Measurements from ENCODE around the gene C1orf94.
"Not testable (repeated sequence)": the region's sequence is repeated elsewhere in the genome, so short reads cannot be mapped to it uniquely, and the experiment has no call there.

C1orf94 gene

DNA sequence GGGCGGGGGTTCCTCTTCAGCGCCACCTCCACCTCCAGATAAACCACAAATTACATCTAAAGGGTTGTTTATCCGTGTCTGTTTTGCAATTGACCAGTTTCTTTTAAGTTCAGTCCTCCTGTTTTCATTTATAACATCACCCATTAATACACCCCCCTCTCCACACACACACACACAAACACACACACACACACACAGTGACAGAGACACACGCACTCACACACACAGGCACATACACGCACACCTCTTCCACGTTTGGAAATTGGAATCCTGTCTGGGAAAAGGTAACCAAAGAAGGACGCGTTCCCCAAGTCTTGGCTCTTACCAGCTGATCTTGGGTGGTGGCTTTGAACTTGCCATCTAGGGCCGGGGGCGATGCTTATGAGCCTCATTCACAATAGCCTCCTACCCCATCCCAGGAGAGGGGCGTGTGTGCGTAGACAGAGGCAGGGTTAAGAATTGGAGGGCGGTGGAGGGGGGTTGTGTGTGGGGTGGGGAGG lies 11.2 kb upstream of the C1orf94 start:
- no peak for FAIRE-seq

DNA sequence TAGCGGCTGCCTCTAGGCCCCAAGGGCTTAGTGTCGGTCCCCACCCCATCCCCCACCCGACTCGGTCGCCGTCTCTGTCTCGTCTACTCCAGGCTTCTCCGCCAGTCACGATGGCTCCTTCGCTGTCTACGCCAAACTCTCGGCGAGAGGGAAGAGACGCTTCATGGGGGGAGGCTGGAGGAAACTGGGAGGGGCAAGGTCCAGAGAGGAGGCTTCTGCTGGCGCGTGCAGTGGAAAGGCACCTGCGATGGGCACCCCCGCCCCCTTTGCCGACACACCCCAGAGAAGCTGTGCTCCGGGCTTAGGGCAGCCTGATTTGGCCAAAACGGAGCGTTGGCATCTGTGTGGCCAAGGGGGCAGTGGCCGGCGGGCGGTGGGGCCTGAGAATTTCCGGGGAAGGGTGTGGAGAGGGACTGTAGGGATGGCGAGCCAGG lies 10.5 kb upstream of the C1orf94 start:
- FAIRE-seq: no peak

DNA sequence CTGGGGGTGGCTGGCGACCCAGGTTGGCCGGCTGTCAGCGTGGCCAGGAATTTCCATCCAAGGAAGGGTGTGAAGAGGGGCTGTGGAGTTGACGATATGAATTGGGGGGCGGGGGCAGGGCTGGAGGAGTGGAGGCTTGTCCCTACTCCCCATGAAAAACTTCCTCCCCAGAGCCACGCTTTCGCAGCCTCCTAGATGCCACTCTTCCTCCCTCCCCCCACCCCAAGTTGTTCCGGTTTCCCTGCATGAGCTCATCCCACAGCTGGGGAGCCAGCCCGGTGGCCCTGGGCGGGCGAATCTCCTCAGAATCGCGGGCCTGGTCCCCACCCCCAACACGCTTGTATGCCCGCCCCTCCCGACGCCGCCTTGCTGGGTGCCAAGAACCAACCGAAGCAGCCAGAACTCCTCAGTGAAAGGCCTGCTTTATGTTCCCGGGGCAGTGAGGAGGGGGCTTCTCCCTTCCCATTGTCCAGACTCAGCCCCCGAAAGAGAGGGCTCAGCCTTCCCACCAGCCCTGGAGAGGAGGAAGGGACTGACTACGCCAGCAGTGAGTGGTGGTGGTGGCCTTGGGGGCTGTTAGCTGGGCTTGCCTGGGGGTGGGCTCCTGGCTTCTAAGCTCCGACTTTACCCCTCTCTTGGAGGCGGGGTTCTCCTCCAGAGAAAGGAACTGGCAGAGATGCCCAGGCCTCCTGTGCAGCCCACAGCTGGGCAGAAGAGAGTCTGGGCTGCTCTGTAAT lies 9.9 kb upstream of the C1orf94 start:
- FAIRE-seq: no peak

DNA sequence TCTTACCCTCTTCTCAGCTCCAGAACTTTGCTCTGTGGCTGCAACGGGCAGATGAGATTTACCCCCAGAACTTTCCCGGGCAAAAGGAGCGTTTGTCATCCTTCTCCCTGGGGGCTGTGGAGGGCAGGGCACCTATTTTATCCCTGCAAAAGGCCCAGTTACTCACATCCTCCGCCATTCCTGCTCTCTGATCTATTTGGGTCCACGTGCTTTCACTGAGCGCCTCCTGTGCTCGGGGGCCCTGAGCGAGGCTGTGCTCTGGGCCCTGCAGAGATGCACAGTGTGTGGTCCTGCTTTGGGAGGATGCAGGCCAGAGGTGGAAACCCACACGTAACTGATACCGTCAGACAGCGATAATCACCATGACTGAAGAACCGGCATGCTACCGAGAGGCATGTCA lies 9.3 kb upstream of the C1orf94 start:
- no peak for FAIRE-seq

DNA sequence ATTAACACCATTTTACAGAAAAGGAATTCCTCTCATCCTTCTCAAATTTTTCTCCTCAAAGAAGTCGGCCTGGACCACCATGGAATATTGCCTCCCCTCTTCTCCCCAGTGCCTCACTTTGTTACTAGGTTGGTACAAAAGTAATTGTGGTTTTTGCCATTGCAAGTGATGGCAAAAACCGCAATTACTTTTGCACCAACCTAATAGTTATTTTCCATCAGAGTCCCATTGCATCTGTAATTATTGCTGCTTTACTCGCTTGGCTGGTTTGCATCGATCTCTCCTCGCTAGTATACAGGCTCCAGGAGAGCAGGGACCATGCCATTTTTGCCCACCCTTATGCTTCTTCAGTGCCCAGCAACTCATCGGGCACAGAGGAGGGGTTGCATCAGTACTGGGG lies 963 bp upstream of the C1orf94 start:
- FAIRE-seq: no peak

DNA sequence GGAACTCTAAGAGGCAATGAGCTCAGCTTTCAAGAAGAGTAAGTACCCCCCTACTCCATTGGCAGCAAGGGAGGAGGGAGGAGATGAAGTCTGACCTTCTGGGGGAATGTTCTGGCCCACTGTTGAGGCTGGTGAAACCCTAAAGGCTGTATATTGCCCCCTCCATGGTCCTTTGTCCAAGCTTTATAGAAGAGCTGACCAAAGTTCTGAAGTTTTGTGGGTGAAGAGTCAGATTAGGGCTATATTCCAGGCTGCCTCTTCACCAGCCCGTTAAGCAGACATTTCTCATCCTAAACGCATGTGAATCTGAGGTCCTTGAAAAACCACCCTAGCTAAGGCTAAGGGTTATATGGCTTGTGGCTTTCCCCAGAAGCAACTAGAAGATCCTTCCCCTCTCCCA lies 1.4 kb downstream of the C1orf94 start:
- no peak for FAIRE-seq

DNA sequence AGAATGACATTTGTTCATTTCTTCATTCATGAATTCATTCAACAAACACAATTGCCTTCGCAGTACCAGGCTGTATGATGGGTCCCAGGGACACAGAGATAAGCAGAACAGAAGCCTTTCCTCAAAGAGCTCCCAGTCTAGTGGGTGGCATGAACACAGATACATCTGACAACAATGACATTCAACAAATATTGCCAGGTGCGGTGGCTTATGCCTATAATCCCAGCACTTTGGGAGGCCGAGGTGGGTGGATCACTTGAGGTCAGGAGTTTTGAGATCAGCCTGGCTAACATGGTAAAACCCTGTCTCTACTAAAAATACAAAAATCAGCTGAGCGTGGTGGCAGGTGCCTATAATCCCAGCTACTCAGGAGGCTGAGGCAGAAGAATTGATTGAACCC lies 6.7 kb downstream of the C1orf94 start:
- not testable (repeated sequence) for FAIRE-seq

DNA sequence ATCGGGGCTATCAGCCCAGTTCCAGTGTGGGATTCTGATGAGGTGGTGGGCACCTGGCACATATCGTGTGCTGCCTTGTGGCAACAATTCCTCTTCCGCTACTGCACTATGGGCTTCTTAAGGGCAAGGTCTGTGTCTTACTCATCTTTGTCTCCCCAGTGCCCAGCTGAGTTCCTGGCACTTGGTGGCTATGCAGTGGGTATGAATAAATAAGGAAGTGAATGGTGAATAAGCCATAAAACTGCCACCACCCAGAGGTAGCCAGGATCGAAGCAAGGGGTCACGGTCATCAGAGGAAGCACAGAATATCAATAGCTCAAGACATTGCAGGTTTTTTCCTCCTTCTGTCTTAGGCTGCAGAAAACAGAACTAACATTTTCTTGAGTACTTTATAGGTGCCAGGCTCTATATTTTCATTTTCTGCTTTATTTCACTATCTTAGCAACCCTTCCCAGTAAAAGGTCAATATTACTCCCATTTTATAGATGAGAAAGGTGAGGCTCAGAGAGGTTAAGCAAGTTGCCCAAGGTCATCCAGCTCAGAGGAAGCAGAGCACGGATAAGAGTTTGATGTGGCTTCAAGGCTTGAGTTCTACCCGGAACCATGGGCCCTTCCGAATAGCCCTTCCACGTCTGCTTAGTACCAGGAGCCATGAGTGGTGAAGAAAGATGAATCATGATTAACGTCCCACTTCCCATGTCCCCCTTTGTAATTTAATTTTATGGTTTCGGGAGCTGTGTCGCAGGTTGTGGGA lies 10.2 kb downstream of the C1orf94 start:
- FAIRE-seq: no peak

DNA sequence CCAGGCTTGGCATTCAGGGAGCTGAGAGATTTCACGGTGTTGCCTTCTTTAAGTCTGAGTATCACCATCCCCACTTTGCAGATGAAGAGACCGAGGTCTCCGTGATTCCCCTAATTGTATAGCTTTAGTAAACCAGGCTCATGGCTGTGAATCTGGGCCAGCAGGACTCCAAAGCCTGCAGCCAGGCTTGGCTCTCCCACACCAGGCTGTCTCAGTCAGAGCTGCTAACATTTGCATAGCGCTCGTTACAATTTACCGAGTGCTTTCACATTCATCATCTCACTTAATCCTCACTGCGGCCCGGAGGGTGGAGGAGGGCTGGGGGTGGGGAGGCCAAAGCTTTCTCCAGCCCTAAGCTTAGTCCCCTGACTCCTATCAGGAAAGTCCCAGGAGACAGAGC lies 11.7 kb downstream of the C1orf94 start:
- no peak for FAIRE-seq

DNA sequence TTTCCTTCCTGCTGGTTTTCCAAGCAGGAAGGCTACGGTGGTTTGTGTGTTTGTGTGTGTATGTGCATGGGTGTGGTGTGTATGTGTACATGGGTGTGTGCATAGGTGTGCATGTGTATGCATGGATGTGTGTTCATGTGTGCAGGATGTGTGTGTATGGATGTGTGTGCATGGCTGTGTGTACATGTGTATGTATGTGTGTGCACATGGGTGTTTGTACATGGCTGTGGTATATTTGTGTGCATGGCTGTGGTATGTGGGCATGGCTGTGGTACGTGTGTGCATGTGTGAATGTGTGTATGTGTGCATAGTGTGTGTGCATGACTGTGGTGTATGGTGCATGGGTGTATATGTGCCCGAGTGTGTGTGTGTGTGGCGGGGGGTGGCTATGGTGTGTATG lies 12.3 kb downstream of the C1orf94 start:
- no peak for FAIRE-seq

DNA sequence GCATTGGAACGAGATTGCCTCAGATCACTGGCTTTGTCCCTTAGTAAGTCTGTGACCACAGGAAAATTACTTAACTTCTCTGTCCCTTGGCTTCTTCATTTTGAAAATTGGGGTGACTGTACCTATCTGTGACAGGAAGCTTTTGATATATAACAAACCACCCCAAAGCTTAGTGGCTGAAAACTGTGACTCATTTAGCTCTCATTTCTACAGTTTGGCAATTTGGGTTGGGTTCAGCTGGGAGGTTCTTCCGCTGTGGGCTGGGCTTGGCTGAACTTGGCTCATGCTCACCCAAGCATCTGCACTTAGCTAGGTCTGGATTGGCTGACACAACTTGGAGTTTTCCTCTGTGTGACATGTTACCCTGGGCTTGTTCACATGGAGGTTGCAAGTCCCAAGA lies 14.0 kb downstream of the C1orf94 start:
- no peak for FAIRE-seq

DNA sequence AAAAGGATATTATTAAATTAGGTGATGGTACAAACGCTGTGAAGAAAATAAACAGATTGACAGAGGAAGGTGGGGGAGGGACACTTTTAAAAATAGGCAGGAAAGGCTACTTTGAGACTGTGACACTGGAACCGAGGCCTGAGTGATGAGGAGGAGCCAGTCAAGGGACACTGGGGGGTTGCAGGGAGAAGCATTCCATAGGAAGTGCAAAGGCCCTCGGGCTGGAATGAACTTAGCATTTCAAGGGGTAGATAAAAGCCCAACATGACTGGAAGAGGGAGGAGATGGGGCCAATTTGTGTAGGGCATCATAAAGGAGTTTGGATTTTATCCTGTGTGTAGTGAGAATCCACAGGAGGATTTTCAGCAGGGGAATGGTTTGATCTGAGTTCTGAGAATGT lies 15.9 kb downstream of the C1orf94 start:
- no peak for FAIRE-seq

DNA sequence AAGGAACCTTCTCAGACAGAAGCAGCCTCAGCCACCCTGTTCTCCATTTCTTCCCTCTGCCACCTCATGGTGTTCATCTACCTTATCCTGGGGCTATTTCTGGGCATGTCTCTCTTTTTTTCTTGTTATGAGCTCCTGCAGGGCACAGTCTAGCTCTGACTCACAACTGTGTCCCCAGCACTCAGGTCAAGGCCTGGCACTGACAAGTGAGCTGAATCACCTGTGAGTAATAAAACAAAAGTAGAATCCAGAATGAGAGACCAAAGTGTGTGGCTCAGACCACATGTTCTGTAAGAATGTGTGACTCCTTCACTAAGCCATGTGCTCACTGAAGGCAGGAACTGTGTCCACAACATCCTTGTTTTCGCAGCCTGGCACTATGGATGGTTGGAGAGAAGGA lies 23.2 kb downstream of the C1orf94 start:
- no peak for FAIRE-seq

DNA sequence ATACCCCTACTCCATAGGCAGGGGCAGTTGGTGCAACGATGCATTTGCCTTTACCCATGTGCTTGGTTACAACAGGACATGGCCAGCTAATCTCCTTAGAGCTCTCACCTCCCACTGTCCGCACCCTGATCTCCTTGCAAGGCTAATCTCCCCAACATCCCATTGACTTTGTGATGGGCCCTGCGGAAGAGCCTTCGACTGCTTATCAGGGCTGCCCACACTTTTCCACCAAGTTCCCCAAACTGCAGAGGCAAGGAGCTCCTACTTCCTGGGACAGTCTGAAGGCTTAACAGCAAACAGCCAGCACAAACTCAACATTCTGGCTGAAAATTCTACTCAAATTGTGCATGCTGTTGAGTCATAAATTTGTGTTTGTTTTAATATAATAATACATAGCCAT lies 36.0 kb downstream of the C1orf94 start:
- FAIRE-seq: no peak

DNA sequence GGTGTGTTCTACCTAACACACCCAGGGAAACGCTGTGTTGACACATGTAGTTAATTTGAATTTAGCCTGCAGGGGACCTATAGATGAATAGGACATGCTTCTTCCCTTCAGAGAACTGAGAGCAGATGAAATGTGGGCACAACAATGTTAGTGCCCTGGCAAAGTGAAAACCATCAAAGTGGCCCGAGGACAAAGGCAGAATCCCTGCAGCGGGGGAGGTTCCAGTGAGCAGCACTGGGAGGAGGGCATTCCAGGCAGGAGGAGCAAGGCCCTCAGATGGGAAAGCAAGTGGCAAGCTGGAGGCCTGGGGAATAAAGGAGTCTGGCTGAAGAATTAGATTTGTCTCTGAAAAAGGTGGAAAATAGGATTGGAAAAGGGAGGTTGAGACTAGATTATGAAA lies 37.2 kb downstream of the C1orf94 start:
- no peak for FAIRE-seq

DNA sequence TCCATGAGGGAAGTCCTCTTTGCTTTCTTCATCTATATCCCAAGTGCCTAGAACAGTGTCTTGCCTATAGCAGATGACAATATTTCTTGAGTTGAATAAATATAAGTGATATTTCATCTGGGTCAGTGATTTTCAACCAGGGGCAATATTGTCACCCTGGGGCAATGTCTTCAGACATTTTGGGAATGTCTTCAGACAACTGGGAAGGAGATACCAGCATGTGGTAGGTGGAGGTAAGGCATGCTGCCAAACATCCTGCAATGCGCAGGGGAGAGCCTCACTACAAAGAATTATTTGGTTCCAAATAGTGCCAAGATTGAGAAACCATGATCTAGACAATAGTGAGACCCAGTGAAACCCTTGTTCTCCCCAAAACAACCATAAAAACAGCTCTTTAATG lies 54.7 kb downstream of the C1orf94 start:
- FAIRE-seq: no peak

DNA sequence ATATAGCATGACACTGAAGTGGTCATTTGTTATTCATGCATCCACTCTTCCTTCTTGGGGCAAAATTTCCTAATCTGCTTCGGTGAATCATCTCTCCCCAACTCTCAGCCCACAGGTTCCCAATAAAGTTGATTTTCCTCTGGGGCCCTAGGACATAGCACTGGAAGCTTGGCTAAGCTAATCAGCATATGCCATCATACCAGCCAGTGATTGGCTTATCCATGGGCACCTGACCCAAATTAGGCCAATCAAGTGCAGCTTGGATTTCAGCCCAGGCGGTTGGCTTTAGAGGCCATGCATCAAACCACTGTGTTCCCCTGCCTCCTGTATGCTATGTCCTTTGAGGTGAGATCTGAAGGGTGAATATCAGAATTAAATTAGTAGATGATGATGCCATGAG lies 58.9 kb downstream of the C1orf94 start:
- no peak for FAIRE-seq

DNA sequence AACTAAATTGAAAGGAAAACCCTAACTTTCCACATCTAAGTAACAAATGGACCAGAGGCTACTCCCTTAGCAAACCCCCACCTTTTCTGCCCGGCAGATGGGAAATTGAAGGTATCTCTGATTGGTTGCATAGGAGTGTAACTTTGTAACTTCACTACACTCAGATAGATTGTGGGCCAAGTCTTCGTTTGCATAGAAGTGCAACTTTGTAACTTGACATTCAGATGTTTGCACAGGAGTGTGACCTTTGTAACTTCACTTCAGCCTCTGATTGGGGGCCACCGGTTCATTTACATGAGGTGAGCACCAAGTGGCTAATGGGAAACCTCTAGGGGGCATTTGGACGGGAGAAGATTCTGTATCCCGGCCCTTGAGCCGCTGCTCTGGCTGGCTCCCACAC lies 59.4 kb downstream of the C1orf94 start:
- no peak for FAIRE-seq

DNA sequence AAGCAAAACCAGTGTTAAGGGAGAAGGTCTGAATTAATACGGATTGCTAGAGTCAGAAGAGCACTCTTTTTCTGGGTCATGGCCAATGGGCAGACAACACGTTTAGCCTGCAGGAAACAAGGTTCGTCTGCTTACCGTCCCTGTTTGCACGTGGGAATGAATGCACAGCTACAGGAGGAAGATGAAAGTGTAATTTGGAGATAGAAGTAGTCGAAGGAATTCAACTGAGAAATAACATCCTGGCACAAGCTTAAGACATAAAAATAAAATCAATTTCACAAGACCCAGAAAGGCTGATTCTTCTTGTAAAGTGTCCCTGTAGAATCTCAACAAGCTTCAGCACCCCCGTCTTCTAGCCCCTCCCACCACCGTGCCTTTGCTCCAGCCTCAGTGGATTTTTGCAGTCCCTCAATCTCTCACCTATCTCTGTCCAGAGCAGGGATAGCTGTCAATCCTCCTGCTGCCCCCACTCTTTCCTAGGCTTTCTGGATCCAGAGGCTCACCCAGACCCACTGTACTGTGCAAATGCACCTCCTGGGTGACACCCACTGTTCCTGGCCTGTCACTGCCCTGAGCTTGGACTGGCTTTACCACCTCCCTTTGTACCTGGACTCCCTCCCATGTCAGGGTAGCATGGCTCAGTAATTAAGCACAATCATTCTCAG lies 60.6 kb downstream of the C1orf94 start:
- FAIRE-seq: no peak

DNA sequence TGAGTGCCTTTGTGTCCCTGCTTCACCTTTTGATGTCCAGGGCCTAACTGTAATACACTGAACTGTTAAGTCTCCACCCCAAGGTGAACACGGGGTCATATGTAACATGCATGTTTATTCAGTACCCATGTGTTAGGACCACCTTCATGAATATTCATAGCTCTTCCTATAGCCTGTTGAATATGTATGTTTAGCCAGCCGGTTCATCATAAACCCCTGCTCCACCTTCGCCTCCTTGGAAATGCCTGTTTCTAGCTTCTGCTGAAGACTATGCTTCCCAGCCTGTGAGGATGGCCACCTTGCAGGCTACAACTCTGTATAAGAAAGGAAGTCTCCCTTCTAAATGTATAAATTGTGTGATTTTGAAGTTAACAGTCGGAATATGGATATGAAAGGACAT lies 69.3 kb downstream of the C1orf94 start:
- no peak for FAIRE-seq

DNA sequence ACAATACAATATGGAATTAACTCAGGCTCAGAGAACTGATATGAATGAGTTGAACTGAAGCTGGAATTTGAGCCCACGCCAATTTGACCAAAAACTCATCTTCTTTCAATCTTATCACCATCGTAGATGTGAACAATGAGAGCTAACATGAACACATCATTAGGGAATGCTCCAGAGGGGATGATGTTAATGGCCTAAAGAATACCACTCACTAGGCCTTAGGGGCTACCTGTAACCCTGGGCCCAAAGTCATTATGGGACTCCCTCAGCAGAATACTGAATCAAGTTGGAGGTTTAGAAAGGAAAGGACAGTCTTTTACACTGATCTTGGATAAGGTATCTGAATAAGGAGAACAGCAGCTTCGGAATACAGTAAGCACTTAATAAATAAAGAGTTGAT lies 73.6 kb downstream of the C1orf94 start:
- no peak for FAIRE-seq

DNA sequence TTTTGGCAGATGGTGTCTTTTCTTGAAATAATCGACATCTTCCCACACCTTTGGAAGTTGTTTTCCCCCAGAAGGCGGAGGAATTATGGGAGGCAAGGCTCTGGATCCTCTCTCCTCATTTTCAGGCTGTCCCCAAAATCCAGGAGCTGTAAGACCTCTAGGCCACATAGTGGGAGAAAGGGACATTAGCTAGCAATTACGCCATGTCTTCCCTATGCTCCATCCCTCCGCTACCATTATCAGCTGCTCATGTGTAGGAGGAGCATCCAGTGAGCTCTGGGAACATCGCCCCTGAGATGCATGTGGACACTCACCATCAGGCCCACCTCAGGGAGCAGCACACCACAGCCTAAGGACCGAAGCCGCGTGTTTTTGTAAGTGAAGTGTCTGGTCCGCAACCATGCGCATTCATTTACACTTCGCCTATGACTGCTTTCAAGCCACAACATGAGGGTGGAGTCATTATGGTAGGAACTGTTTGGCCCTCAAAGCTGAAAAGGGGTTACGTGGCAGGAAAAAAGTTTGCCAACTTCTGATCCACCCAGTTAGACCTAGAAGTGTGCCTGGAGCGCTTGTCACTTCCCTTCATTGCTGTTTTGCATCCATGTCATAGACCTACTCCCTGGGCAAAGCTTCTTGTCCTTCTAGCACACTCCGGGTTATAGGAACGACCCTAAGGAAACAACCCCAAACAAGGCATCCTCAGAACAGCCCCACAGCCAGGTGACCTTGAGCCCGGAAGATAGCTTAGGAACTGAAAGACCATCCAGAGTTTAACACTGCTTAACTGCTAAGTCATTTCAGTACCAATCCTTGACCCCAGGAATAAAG lies 85.5 kb downstream of the C1orf94 start:
- FAIRE-seq: no peak

DNA sequence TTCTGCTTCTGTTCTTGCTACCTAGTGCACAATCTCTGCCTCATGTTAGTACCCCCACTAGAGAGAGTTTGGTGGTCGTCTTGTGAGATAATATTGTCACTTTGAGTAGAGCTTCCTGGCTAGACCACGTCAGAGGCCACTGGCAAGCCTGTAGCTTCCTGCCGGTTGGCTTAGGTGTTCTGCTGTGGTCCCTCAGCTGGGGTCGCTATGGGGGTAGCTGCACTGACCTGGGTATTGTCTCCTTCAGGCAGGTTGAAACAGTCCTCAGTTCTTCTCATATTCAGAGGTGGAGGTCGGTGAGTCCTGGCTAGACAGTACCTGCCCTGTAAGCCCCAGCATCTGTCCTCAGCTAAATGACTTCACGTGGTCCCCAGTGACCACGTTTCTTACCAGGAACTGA lies 86.2 kb downstream of the C1orf94 start:
- no peak for FAIRE-seq
